ENCODE measurements around the gene FSIP1. TPM values are rescaled to one million over a fixed set of nuclear protein-coding genes. Genes with fewer than 3 reads are reported as not detected.

The FSIP1 gene
- total RNA-seq, 2 donors from 2014 or later, result 0.77 to 1.7 TPM

DNA sequence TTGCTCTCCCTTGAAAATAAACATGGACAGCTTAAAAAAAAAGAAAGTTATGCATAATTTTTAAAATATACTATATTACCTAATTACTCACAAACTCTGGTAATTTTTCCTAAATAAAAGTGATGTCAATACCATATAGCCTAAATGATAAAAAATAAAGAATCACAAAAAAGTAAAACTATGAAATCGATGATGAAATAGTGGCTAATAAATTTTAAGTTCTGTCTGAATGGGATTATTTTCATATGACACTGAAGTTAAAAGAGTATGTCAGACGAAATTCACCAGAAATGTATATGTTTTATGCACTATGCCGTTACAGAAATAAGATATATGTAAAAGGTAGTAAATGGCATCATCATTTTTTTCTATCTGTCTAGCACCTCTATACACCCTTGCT lies 51.4 kb downstream of the FSIP1 start:
- no peaks in the 10 kb centered on the region for H3K9me3 Mint-ChIP-seq
- DNase-seq, result no peak
- H3K27me3 Mint-ChIP-seq (ENCODE audit: insufficient read depth), result no peaks in the 10 kb centered on the region
- H3K9ac ChIP-seq (ENCODE audit: extremely low read depth, low read length, poor library complexity, severe bottlenecking), result no peak overlapping the region
- 84% methylated on average over 3 of the region's 3 CpGs; no CpG with 5 or more reads in 1 of the 2 experiments for WGBS, 2 experiments (ENCODE audit: insufficient coverage in 1 of 2, insufficient read length in 1 of 2)
- no peaks in the 10 kb centered on the region for H3K36me3 ChIP-seq (ENCODE audit: control insufficient read depth, insufficient read depth, low read length)
- H3K4me3 Mint-ChIP-seq, result no peak overlapping the region
- H3K4me1 Mint-ChIP-seq, result peaks cover 14% of the 10 kb centered on the region
- no peaks in the 10 kb centered on the region for H3K4me1 ChIP-seq (ENCODE audit: control insufficient read depth, insufficient read depth, low read length)
- H3K27ac Mint-ChIP-seq, result no peak overlapping the region
- no peaks in the 10 kb centered on the region for H3K9me3 ChIP-seq (ENCODE audit: control insufficient read depth, low read length)
- H3K27me3 ChIP-seq (ENCODE audit: control insufficient read depth, insufficient read depth, low read length, poor library complexity, severe bottlenecking), result no peaks in the 10 kb centered on the region
- no peaks in the 10 kb centered on the region for H3K36me3 Mint-ChIP-seq (ENCODE audit: low read depth)
- TF ChIP-seq, protein P1, sequence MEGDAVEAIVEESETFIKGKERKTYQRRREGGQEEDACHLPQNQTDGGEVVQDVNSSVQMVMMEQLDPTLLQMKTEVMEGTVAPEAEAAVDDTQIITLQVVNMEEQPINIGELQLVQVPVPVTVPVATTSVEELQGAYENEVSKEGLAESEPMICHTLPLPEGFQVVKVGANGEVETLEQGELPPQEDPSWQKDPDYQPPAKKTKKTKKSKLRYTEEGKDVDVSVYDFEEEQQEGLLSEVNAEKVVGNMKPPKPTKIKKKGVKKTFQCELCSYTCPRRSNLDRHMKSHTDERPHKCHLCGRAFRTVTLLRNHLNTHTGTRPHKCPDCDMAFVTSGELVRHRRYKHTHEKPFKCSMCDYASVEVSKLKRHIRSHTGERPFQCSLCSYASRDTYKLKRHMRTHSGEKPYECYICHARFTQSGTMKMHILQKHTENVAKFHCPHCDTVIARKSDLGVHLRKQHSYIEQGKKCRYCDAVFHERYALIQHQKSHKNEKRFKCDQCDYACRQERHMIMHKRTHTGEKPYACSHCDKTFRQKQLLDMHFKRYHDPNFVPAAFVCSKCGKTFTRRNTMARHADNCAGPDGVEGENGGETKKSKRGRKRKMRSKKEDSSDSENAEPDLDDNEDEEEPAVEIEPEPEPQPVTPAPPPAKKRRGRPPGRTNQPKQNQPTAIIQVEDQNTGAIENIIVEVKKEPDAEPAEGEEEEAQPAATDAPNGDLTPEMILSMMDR (conservative IDR thresholded peaks at IDR 0.05), result no peak
- H3K4me3 ChIP-seq (ENCODE audit: low read length), result no peak overlapping the region
- H3K27ac ChIP-seq (ENCODE audit: low read depth, low read length), result no peak overlapping the region

GRCh38 chr15:39730552-39730951 lies 52.1 kb downstream of the FSIP1 start:
- Histone ChIP-seq H3K27me3 (ENCODE audit: control insufficient read depth, insufficient read depth, low read length, poor library complexity, severe bottlenecking) (no peaks in the 10 kb centered on the region), H3K9ac (ENCODE audit: extremely low read depth, low read length, poor library complexity, severe bottlenecking) (no peak overlapping the region), H3K4me3 (ENCODE audit: low read length) (no peak overlapping the region), H3K27ac (ENCODE audit: low read depth, low read length) (no peak overlapping the region), H3K9me3 (ENCODE audit: control insufficient read depth, low read length) (no peaks in the 10 kb centered on the region), H3K4me1 (ENCODE audit: control insufficient read depth, insufficient read depth, low read length) (no peaks in the 10 kb centered on the region), H3K36me3 (ENCODE audit: control insufficient read depth, insufficient read depth, low read length) (no peaks in the 10 kb centered on the region)
- TF ChIP-seq, protein P1 (conservative IDR thresholded peaks at IDR 0.05), result no peak
- DNase-seq, result no peak
- Mint-ChIP-seq H3K4me3 (no peak overlapping the region), H3K27me3 (ENCODE audit: insufficient read depth) (no peaks in the 10 kb centered on the region), H3K36me3 (ENCODE audit: low read depth) (no peaks in the 10 kb centered on the region), H3K9me3 (no peaks in the 10 kb centered on the region), H3K4me1 (peaks cover 9% of the 10 kb centered on the region), H3K27ac (no peak overlapping the region)
- 74 to 90% methylated on average over 5 of the region's 5 CpGs for WGBS, 2 experiments (ENCODE audit: insufficient coverage in 1 of 2, insufficient read length in 1 of 2)

GRCh38 chr15:39729500-39729899 lies 53.1 kb downstream of the FSIP1 start:
- Mint-ChIP-seq H3K9me3 (no peaks in the 10 kb centered on the region), H3K4me1 (peaks cover 9% of the 10 kb centered on the region), H3K27me3 (ENCODE audit: insufficient read depth) (no peaks in the 10 kb centered on the region), H3K27ac (no peak overlapping the region), H3K36me3 (ENCODE audit: low read depth) (no peaks in the 10 kb centered on the region), H3K4me3 (no peak overlapping the region)
- H3K27me3 ChIP-seq (ENCODE audit: control insufficient read depth, insufficient read depth, low read length, poor library complexity, severe bottlenecking), result no peaks in the 10 kb centered on the region
- H3K36me3 ChIP-seq (ENCODE audit: control insufficient read depth, insufficient read depth, low read length), result no peaks in the 10 kb centered on the region
- no peak overlapping the region for H3K4me3 ChIP-seq (ENCODE audit: low read length)
- H3K4me1 ChIP-seq (ENCODE audit: control insufficient read depth, insufficient read depth, low read length), result no peaks in the 10 kb centered on the region
- H3K9ac ChIP-seq (ENCODE audit: extremely low read depth, low read length, poor library complexity, severe bottlenecking), result no peak overlapping the region
- no peak overlapping the region for H3K27ac ChIP-seq (ENCODE audit: low read depth, low read length)
- no peaks in the 10 kb centered on the region for H3K9me3 ChIP-seq (ENCODE audit: control insufficient read depth, low read length)
- TF ChIP-seq, protein P1 (conservative IDR thresholded peaks at IDR 0.05), result no peak
- DNase-seq, result no peak
- WGBS, 2 experiments (ENCODE audit: insufficient coverage in 1 of 2, insufficient read length in 1 of 2), result 89 to 95% methylated on average over 2 to 4 of the region's 4 CpGs
